GM18499 (cell line): ENCODE results near the gene C9orf50.
"Not testable (repeated sequence)": the region's sequence is repeated elsewhere in the genome, so short reads cannot be mapped to it uniquely, and the experiment has no call there.

Experiments
- ATAC-seq: cut with Tn5 transposase; IDR thresholded peaks from one replicate; pipeline ENCODE4 v1.9.1; 2021; ENCODE audit warnings: moderate number of reproducible peaks; ENCODE audit not compliant: insufficient read depth, unreplicated experiment

Gene C9orf50

GRCh38 chr9:129620669-129621295 is at the start of gene C9orf50:
TSS of gene C9orf50 (minus strand) at chr9:129621101. CDS start at chr9:129620574, 527 bp downstream.
- ATAC-seq = no peak

- no peak for ATAC-seq
Measured at GRCh38 chr9:129669946-129670345, 49.0 kb upstream of the C9orf50 start.

GRCh38 chr9:129669141-129669718 is 48.3 kb upstream of the C9orf50 start:
- ATAC-seq = no peak

- no peak for ATAC-seq
Measured at GRCh38 chr9:129667850-129668249, 46.9 kb upstream of the C9orf50 start.

GRCh38 chr9:129667378-129667777 is 46.5 kb upstream of the C9orf50 start:
- ATAC-seq = no peak

GRCh38 chr9:129666575-129666974 is 45.7 kb upstream of the C9orf50 start:
- no peak for ATAC-seq

GRCh38 chr9:129665814-129666520 is 45.1 kb upstream of the C9orf50 start:
- ATAC-seq = no peak

- ATAC-seq = no peak
Measured at GRCh38 chr9:129665389-129665775, 44.5 kb upstream of the C9orf50 start, which contains the start of gene PRRX2. TSS of gene PRRX2 (plus strand) at chr9:129665647. CDS start at chr9:129665868, 221 bp downstream.

- no peak for ATAC-seq
Measured at GRCh38 chr9:129664746-129665388, 44.0 kb upstream of the C9orf50 start.

GRCh38 chr9:129662239-129662638 is 41.3 kb upstream of the C9orf50 start:
- not testable (repeated sequence) for ATAC-seq

GRCh38 chr9:129661029-129661428 is 40.1 kb upstream of the C9orf50 start:
- ATAC-seq = no peak

- ATAC-seq = no peak
Measured at GRCh38 chr9:129656795-129657390, 36.0 kb upstream of the C9orf50 start.

GRCh38 chr9:129655696-129656095 is 34.8 kb upstream of the C9orf50 start:
- no peak for ATAC-seq

- ATAC-seq = no peak
Measured at GRCh38 chr9:129655154-129655553, 34.3 kb upstream of the C9orf50 start.

GRCh38 chr9:129654554-129655040 is 33.7 kb upstream of the C9orf50 start:
- no peak for ATAC-seq

- ATAC-seq = no peak
Measured at GRCh38 chr9:129653823-129654553, 33.1 kb upstream of the C9orf50 start.

- ATAC-seq = no peak
Measured at GRCh38 chr9:129650680-129651235, 29.9 kb upstream of the C9orf50 start.

- no peak for ATAC-seq
Measured at GRCh38 chr9:129649726-129650679, 29.1 kb upstream of the C9orf50 start.
